ENCODE results near the gene NPM3.
A peak's percentile ranks its signal among the peaks of the same experiment; 100 is the strongest.
"Not testable (repeated sequence)": the region's sequence is repeated elsewhere in the genome, so short reads cannot be mapped to it uniquely, and the experiment has no call there.

NPM3 gene

GRCh38 chr10:101803511-101803910, 20.3 kb upstream of the NPM3 start:
- no peak for DNase-seq

GRCh38 chr10:101797403-101798059, 14.3 kb upstream of the NPM3 start:
- DNase-seq = no peak

GRCh38 chr10:101793526-101793925, 10.3 kb upstream of the NPM3 start:
- no peak for DNase-seq

- DNase-seq = no peak
These were observed 6.4 kb upstream of the NPM3 start for GRCh38 chr10:101789686-101790085.

GRCh38 chr10:101789231-101789630, 6.0 kb upstream of the NPM3 start:
- DNase-seq = not testable (repeated sequence)

- no peak for DNase-seq
These were observed 2.6 kb upstream of the NPM3 start for GRCh38 chr10:101785801-101786200.

GRCh38 chr10:101784558-101784957, 1.3 kb upstream of the NPM3 start:
- DNase-seq = no peak

GRCh38 chr10:101783736-101784118, 481 bp upstream of the NPM3 start:
- DNase-seq = no peak

GRCh38 chr10:101781984-101782810, 1.0 kb downstream of the NPM3 start:
- no peak for DNase-seq

- DNase-seq = no peak
These were observed 1.6 kb downstream of the NPM3 start for GRCh38 chr10:101781655-101781983.

GRCh38 chr10:101780818-101781654, 2.2 kb downstream of the NPM3 start:
- DNase-seq = peak; percentile 68

- DNase-seq = no peak
These were observed 2.9 kb downstream of the NPM3 start for GRCh38 chr10:101780187-101780817.

- peak; percentile 37 for DNase-seq
These were observed 3.6 kb downstream of the NPM3 start for GRCh38 chr10:101779544-101780186.

GRCh38 chr10:101778781-101779543, 4.3 kb downstream of the NPM3 start:
- DNase-seq = no peak

- DNase-seq = no peak
These were observed 5.0 kb downstream of the NPM3 start for GRCh38 chr10:101778151-101778780.

- no peak for DNase-seq
These were observed 5.6 kb downstream of the NPM3 start for GRCh38 chr10:101777619-101778145.

GRCh38 chr10:101776161-101776817, 7.0 kb downstream of the NPM3 start:
- no peak for DNase-seq

GRCh38 chr10:101775273-101776160, 7.7 kb downstream of the NPM3 start, which contains the start of gene FGF8:
TSS of gene FGF8 (minus strand) at chr10:101776114. CDS start at chr10:101775900, 214 bp downstream.
- DNase-seq = no peak

- DNase-seq = no peak
These were observed 8.5 kb downstream of the NPM3 start for GRCh38 chr10:101774589-101775272.
